ENCODE measurements around the gene UBR7.

The UBR7 gene

GRCh38 chr14:93186466-93186865 lies 20.6 kb upstream of the UBR7 start:
- DNase-seq (ENCODE audit: low read depth), result no peak
- no peak overlapping the region for H3K4me3 ChIP-seq (ENCODE audit: low read depth, low read length)
- TF ChIP-seq CTCF (conservative IDR thresholded peaks at IDR 0.05; ENCODE audit: low read depth, low read length), result no peak

GRCh38 chr14:93186956-93187355 lies 20.1 kb upstream of the UBR7 start:
- TF ChIP-seq CTCF (conservative IDR thresholded peaks at IDR 0.05; ENCODE audit: low read depth, low read length), result no peak
- no peak overlapping the region for H3K4me3 ChIP-seq (ENCODE audit: low read depth, low read length)
- DNase-seq (ENCODE audit: low read depth), result no peak

GRCh38 chr14:93195316-93195999 lies 11.6 kb upstream of the UBR7 start:
- H3K4me3 ChIP-seq (ENCODE audit: low read depth, low read length), result no peak overlapping the region
- DNase-seq (ENCODE audit: low read depth), result peak; percentile 6
- no peak for TF ChIP-seq CTCF (conservative IDR thresholded peaks at IDR 0.05; ENCODE audit: low read depth, low read length)

- TF ChIP-seq CTCF (conservative IDR thresholded peaks at IDR 0.05; ENCODE audit: low read depth, low read length), result no peak
- no peak for DNase-seq (ENCODE audit: low read depth)
- no peak overlapping the region for H3K4me3 ChIP-seq (ENCODE audit: low read depth, low read length)
Observed at GRCh38 chr14:93199031-93199430, 8.0 kb upstream of the UBR7 start.

GRCh38 chr14:93200553-93200952 lies 6.5 kb upstream of the UBR7 start:
- no peak for TF ChIP-seq CTCF (conservative IDR thresholded peaks at IDR 0.05; ENCODE audit: low read depth, low read length)
- no peak for DNase-seq (ENCODE audit: low read depth)
- no peak overlapping the region for H3K4me3 ChIP-seq (ENCODE audit: low read depth, low read length)

GRCh38 chr14:93201155-93201704 lies 5.8 kb upstream of the UBR7 start:
- no peak overlapping the region for H3K4me3 ChIP-seq (ENCODE audit: low read depth, low read length)
- DNase-seq (ENCODE audit: low read depth), result no peak
- no peak for TF ChIP-seq CTCF (conservative IDR thresholded peaks at IDR 0.05; ENCODE audit: low read depth, low read length)
